Hepatocyte (in vitro differentiated cells): ENCODE results near the gene FILIP1.

Experiments used
- CTCF ChIP-seq: fragments of 200-600 bp; sonication (generic); IDR thresholded peaks from 2 replicates; pipeline ENCODE4 v1.5.1; 2016; ENCODE audit warnings: antibody characterized with exemption, mild to moderate bottlenecking; ENCODE audit not compliant: poor library complexity
- EZH2 ChIP-seq: fragments of 200-600 bp; sonication (generic); IDR thresholded peaks from 2 replicates; pipeline ENCODE4 v1.6.1; 2016; ENCODE audit warnings: antibody characterized with exemption, mild to moderate bottlenecking, borderline replicate concordance

DNA sequence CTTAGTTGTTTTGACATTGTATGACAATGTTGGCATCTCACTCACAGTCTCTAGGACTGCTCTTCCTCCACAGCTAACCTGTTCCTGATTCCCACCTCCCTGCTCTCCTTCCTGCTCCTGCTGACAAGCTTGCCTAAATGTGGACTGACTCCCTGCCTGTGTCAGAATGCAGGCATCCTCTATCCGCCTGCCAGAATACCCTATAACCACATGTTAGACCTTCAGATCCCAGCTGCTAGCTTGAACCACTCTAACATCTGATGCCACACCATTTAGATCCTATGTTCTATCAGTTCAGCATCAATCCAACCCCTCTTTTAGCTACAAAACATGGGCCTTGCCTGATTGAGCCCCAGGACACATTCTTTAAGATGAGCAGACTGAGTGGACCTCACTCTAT, 12.2 kb downstream of the FILIP1 start:
- TF ChIP-seq CTCF (no peak), EZH2 (no peak)
